AG04450 (cell line): ENCODE data around the gene LGMN. TPM values are rescaled to one million over a fixed set of nuclear protein-coding genes. Genes with fewer than 3 reads are reported as not detected.
"Not testable (repeated sequence)": the region's sequence is repeated elsewhere in the genome, so short reads cannot be mapped to it uniquely, and the experiment has no call there.

Experiments used
- CTCF ChIA-PET: fragments of 300-600, 350-600 bp; formaldehyde crosslinking; extraction: SDS; loops from one replicate; lab custom pipeline; 2022; ENCODE audit warnings: antibody characterized with exemption, inconsistent platforms; lab: Charles Lee
- POLR2A ChIA-PET: fragments of 350-600 bp; formaldehyde crosslinking; extraction: SDS; loops from one replicate; lab custom pipeline; 2021; ENCODE audit warnings: antibody characterized with exemption, inconsistent platforms; lab: Yijun Ruan, JAX
- DNase-seq: peaks from one replicate; pipeline ENCODE4 v3.0.0-alpha.2; 2011; ENCODE audit warnings: low read depth, low spot score
- H3K27ac ChIP-seq: one replicate; pipeline ENCODE4 v1.5.1; 2012; ENCODE audit warnings: low read depth, low read length, control low read depth
- H3K27me3 ChIP-seq: one replicate; pipeline ENCODE4 v1.6.0; 2012; ENCODE audit warnings: low read length; ENCODE audit not compliant: control insufficient read depth, insufficient read depth
- H3K4me3 ChIP-seq: 2 replicates; pipeline ENCODE4 v1.5.1; 2011; ENCODE audit warnings: mild to moderate bottlenecking, low read depth, low read length, control low read depth
- H3K9me3 ChIP-seq: 2 replicates; pipeline ENCODE4 v1.5.1; 2012; ENCODE audit warnings: low read length; ENCODE audit not compliant: control insufficient read depth, insufficient read depth
- CTCF ChIP-seq: IDR thresholded peaks from 2 replicates; pipeline ENCODE4 v1.5.1; 2011; ENCODE audit warnings: low read depth, low read length, control low read depth, inconsistent platforms
- polyA plus RNA-seq: library from polyadenylated mRNA; depleted of rRNA; stranded (reverse); fragments of >200 nt; gene quantifications from 2 replicates; pipeline ENCODE4 v1.2.3, GENCODE V29; 2011

Gene LGMN
- polyA plus RNA-seq, 1 experiment, result 21.8 TPM

GRCh38 chr14:92774572-92774971, 26.1 kb upstream of the LGMN start:
- no peak overlapping the region for H3K27ac ChIP-seq
- H3K9me3 ChIP-seq, result no peaks in the 10 kb centered on the region
- no peak overlapping the region for H3K4me3 ChIP-seq
- ChIA-PET CTCF (no interaction called here), POLR2A (no interaction called here)
- no peak for DNase-seq
- H3K27me3 ChIP-seq, result peaks cover 5% of the 10 kb centered on the region
- no peak for TF ChIP-seq CTCF

GRCh38 chr14:92770484-92770883, 22.1 kb upstream of the LGMN start:
- Histone ChIP-seq H3K4me3 (no peak overlapping the region), H3K9me3 (no peaks in the 10 kb centered on the region), H3K27ac (no peak overlapping the region), H3K27me3 (peaks cover 3% of the 10 kb centered on the region)
- CTCF ChIA-PET, result no interaction called here
- POLR2A ChIA-PET, result no interaction called here
- no peak for TF ChIP-seq CTCF
- no peak for DNase-seq

- Histone ChIP-seq H3K9me3 (no peaks in the 10 kb centered on the region), H3K27ac (no peak overlapping the region), H3K27me3 (peaks cover 3% of the 10 kb centered on the region), H3K4me3 (no peak overlapping the region)
- POLR2A ChIA-PET, result no interaction called here
- TF ChIP-seq CTCF, result no peak
- DNase-seq, result no peak
- CTCF ChIA-PET, result no interaction called here
These were observed 20.4 kb upstream of the LGMN start for GRCh38 chr14:92768795-92769194.

- CTCF ChIA-PET, result interaction anchor here (0.8 to 1.5 kb wide), 3 partner anchors 15 to 82 kb away, joined by 3 to 11 read pairs (median 3); no protein-coding TSS in a partner anchor
- DNase-seq, H3K27me3 ChIP-seq, H3K4me3 ChIP-seq, POLR2A ChIA-PET, H3K27ac ChIP-seq, H3K9me3 ChIP-seq: not testable (repeated sequence)
These were observed 19.8 kb upstream of the LGMN start for GRCh38 chr14:92768236-92768635.

GRCh38 chr14:92763666-92764631, 15.5 kb upstream of the LGMN start:
- POLR2A ChIA-PET, H3K27ac ChIP-seq, H3K4me3 ChIP-seq, H3K27me3 ChIP-seq, H3K9me3 ChIP-seq, DNase-seq, CTCF ChIA-PET: not testable (repeated sequence)

GRCh38 chr14:92760524-92760805, 12.0 kb upstream of the LGMN start:
- ChIA-PET CTCF (no interaction called here), POLR2A (no interaction called here)
- Histone ChIP-seq H3K4me3 (no peak overlapping the region), H3K9me3 (no peaks in the 10 kb centered on the region), H3K27me3 (peaks cover 10% of the 10 kb centered on the region), H3K27ac (no peak overlapping the region)
- TF ChIP-seq CTCF, result no peak
- DNase-seq, result no peak
